CD4-positive, alpha-beta T cell (primary cell): ENCODE measurements around the gene GLRA2. TPM values are rescaled to one million over a fixed set of nuclear protein-coding genes. Genes with fewer than 3 reads are reported as not detected.

Experiments
- ATAC-seq: fragments of 200-7000 bp; cut with Tn5 transposase; one replicate; pipeline ENCODE4 v1.10.0; 2022; ENCODE audit warnings: mild to moderate bottlenecking; ENCODE audit not compliant: poor library complexity
- CTCF ChIA-PET: fragments of 350-600 bp; sonication (Branson Sonifier 250); formaldehyde crosslinking; loops from one replicate; lab custom pipeline; 2021; ENCODE audit warnings: antibody characterized with exemption, inconsistent platforms; lab: Charles Lee
- POLR2A ChIA-PET: fragments of 350-600 bp; sonication (Branson Sonifier 250); formaldehyde crosslinking; loops from one replicate; lab custom pipeline; 2021; ENCODE audit warnings: antibody characterized with exemption, inconsistent platforms; lab: Charles Lee
- DNase-seq, 14 experiments: peaks; one replicate each; pipeline ENCODE4 v3.0.0-alpha.2; 2013 to 2020; ENCODE audit warnings: mixed read lengths in 2 of 14
- H3K27ac ChIP-seq, 2 donors: one replicate each; pipeline versions ENCODE4 v1.5.1 to v1.7.0; 2013; ENCODE audit warnings: low read length in 2 of 2, low read depth in 1 of 2, mild to moderate bottlenecking in 1 of 2
- H3K27me3 ChIP-seq, 2 experiments: 1 replicate in 1 of 2; 2 replicates in 1 of 2; pipeline versions ENCODE4 v1.6.1 to v1.7.0; 2013; ENCODE audit warnings: low read length in 2 of 2, control low read depth in 1 of 2, mild to moderate bottlenecking in 1 of 2, moderate library complexity in 1 of 2; ENCODE audit not compliant: insufficient read depth in 2 of 2, control insufficient read depth in 1 of 2
- H3K36me3 ChIP-seq: one replicate; pipeline ENCODE4 v1.6.1; 2013; ENCODE audit warnings: low read length, control low read depth; ENCODE audit not compliant: insufficient read depth
- H3K4me1 ChIP-seq: one replicate; pipeline ENCODE4 v1.6.1; 2013; ENCODE audit warnings: low read length, control low read depth; ENCODE audit not compliant: insufficient read depth
- H3K4me3 ChIP-seq: one replicate; pipeline ENCODE4 v1.5.1; 2013; ENCODE audit warnings: mild to moderate bottlenecking, low read length, moderate library complexity
- H3K9me3 ChIP-seq, 2 experiments: 1 replicate in 1 of 2; 2 replicates in 1 of 2; pipeline versions ENCODE4 v1.6.1 to v1.7.0; 2013; ENCODE audit warnings: low read length in 2 of 2, mild to moderate bottlenecking in 2 of 2, control low read depth in 1 of 2, moderate library complexity in 1 of 2; ENCODE audit not compliant: control insufficient read depth in 1 of 2, insufficient read depth in 1 of 2
- H3K27ac Mint-ChIP-seq: one replicate; pipeline ENCODE4 v1.8.0; 2020; ENCODE audit warnings: mixed read lengths
- H3K27me3 Mint-ChIP-seq: one replicate; pipeline ENCODE4 v1.8.0; 2021; ENCODE audit warnings: mixed read lengths
- H3K36me3 Mint-ChIP-seq: one replicate; pipeline ENCODE4 v1.8.0; 2021; ENCODE audit warnings: low read depth, mixed read lengths
- H3K4me1 Mint-ChIP-seq: one replicate; pipeline ENCODE4 v1.8.0; 2021; ENCODE audit warnings: low read depth, mixed read lengths
- H3K4me3 Mint-ChIP-seq: one replicate; pipeline ENCODE4 v1.8.0; 2020; ENCODE audit warnings: mild to moderate bottlenecking, mixed read lengths
- H3K9me3 Mint-ChIP-seq: one replicate; pipeline ENCODE4 v1.8.0; 2020; ENCODE audit warnings: mixed read lengths
- intact Hi-C, 2 experiments: fragments of 100-400 bp; cut with DNase I in 1 of 2; cut with micrococcal nuclease in 1 of 2; formaldehyde crosslinking; loops; one replicate each; pipeline versions ENCODE4 v1.15.1 to v1.9.0; 2023 to 2025; cut with DNase I, micrococcal nuclease
- total RNA-seq, 174 experiments: library from RNA in 2 of 174; stranded (reverse) in 2 of 174; gene quantifications; one replicate each; pipeline ENCODE4 v1.2.3 and lab custom pipeline; 2021 to 2026
- TF ChIP-seq, protein P1 (sequence below): fragments of 200-600 bp; IDR thresholded peaks from one replicate; pipeline ENCODE4 v1.8.0; 2022; ENCODE audit warnings: antibody characterized with exemption, mild to moderate bottlenecking

GLRA2 gene
- total RNA-seq, 2 experiments from 2014 or later, result not detected

DNA sequence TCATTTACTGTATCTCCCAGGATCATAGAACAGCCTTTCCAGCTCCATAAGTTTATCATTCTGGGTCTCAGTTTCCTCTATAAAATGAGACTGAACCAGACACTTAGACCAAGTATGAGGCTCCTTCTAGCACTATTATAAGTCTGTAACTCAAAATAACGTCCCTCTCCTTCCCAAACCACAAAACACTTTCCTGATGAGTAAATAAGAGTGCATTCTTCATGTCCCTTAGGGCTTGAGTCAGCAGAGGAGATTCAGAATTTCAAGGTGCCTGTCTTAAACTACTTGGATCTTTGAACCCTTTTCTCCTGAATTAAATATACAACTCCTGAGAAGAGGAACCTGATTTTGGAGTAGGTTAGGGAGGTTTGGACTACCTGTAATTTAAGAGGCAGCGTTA lies 62.6 kb downstream of the GLRA2 start:
- no peaks in the 10 kb centered on the region for H3K4me1 Mint-ChIP-seq
- TF ChIP-seq, protein P1, sequence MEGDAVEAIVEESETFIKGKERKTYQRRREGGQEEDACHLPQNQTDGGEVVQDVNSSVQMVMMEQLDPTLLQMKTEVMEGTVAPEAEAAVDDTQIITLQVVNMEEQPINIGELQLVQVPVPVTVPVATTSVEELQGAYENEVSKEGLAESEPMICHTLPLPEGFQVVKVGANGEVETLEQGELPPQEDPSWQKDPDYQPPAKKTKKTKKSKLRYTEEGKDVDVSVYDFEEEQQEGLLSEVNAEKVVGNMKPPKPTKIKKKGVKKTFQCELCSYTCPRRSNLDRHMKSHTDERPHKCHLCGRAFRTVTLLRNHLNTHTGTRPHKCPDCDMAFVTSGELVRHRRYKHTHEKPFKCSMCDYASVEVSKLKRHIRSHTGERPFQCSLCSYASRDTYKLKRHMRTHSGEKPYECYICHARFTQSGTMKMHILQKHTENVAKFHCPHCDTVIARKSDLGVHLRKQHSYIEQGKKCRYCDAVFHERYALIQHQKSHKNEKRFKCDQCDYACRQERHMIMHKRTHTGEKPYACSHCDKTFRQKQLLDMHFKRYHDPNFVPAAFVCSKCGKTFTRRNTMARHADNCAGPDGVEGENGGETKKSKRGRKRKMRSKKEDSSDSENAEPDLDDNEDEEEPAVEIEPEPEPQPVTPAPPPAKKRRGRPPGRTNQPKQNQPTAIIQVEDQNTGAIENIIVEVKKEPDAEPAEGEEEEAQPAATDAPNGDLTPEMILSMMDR, result no peak
- no peaks in the 10 kb centered on the region for H3K9me3 Mint-ChIP-seq
- Histone ChIP-seq H3K36me3 (no peaks in the 10 kb centered on the region), H3K9me3 (no peaks in the 10 kb centered on the region), H3K4me3 (no peak overlapping the region), H3K27ac (no peak overlapping the region), H3K4me1 (no peaks in the 10 kb centered on the region), H3K27me3 (no peaks in the 10 kb centered on the region)
- intact Hi-C loops, result no loop called here
- H3K27me3 Mint-ChIP-seq, result no peaks in the 10 kb centered on the region
- no peak overlapping the region for H3K27ac Mint-ChIP-seq
- H3K4me3 Mint-ChIP-seq, result no peak overlapping the region
- ATAC-seq, result no peak
- ChIA-PET CTCF (no interaction called here), POLR2A (no interaction called here)
- DNase-seq, result no peak
- no peaks in the 10 kb centered on the region for H3K36me3 Mint-ChIP-seq

DNA sequence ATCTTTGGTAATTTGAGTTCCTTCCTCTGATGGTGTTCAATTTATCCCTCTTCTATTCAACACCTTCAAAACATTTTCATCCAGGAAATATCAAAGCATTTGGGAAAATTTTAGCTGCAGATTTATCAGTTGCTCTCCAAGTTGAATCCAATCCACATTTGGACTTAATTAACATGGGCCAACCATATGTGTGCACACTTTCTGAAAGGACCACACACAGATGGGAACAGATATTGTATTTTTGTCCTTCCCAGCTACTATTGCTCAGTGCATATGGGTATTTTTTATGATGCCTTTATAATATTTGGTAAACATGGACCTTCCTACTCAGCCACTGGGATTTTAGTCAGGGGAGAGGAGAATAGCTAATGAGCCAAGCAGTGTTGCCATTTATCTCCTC lies 65.2 kb downstream of the GLRA2 start:
- H3K27me3 Mint-ChIP-seq, result no peaks in the 10 kb centered on the region
- H3K36me3 Mint-ChIP-seq, result no peaks in the 10 kb centered on the region
- intact Hi-C loops, result no loop called here
- Histone ChIP-seq H3K27ac (no peak overlapping the region), H3K9me3 (no peaks in the 10 kb centered on the region), H3K36me3 (no peaks in the 10 kb centered on the region), H3K4me1 (no peaks in the 10 kb centered on the region), H3K27me3 (no peaks in the 10 kb centered on the region), H3K4me3 (no peak overlapping the region)
- H3K27ac Mint-ChIP-seq, result no peak overlapping the region
- ChIA-PET POLR2A (no interaction called here), CTCF (no interaction called here)
- no peaks in the 10 kb centered on the region for H3K4me1 Mint-ChIP-seq
- H3K9me3 Mint-ChIP-seq, result no peaks in the 10 kb centered on the region
- no peak for DNase-seq
- TF ChIP-seq, protein P1, result no peak
- ATAC-seq, result no peak
- H3K4me3 Mint-ChIP-seq, result no peak overlapping the region

DNA sequence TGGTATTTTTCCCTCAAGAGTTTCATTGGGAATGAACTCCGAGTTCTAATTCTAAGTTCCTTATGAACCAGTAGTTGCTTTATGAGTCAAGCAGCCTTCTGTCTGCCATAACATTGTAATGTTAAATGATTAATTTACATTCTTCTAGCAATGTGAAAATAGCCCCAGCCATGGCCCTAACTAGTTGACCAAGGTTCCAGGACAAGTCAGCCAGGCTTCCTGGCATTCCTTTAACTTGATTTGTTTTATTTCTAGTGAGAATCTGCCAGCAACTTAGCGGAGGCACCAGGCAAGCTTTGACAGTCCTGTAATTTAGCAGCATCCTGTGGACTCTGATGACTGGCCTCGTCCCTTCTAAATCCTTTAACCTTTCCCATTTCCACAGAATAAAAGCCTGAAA lies 69.0 kb downstream of the GLRA2 start:
- Histone ChIP-seq H3K36me3 (no peaks in the 10 kb centered on the region), H3K27ac (no peak overlapping the region), H3K27me3 (no peaks in the 10 kb centered on the region), H3K4me3 (no peak overlapping the region), H3K4me1 (no peaks in the 10 kb centered on the region), H3K9me3 (no peaks in the 10 kb centered on the region)
- TF ChIP-seq, protein P1, result no peak
- Mint-ChIP-seq H3K9me3 (peaks cover 3% of the 10 kb centered on the region), H3K27ac (no peak overlapping the region), H3K4me1 (no peaks in the 10 kb centered on the region), H3K27me3 (no peaks in the 10 kb centered on the region), H3K4me3 (no peak overlapping the region), H3K36me3 (no peaks in the 10 kb centered on the region)
- intact Hi-C loops, result no loop called here
- POLR2A ChIA-PET, result no interaction called here
- DNase-seq, result no peak
- CTCF ChIA-PET, result no interaction called here
- no peak for ATAC-seq
